WTC11 (cell line): Measurements from ENCODE around the gene NFXL1. TPM values are rescaled to one million over a fixed set of nuclear protein-coding genes. Genes with fewer than 3 reads are reported as not detected.

ENCODE experiments used
- ATAC-seq: fragments of 200-7000 bp; cut with Tn5 transposase; 2 replicates; pipeline ENCODE4 v1.10.0; 2021; ENCODE audit warnings: mild to moderate bottlenecking, moderate library complexity
- CTCF ChIA-PET: fragments of 300-600 bp; sonication (Branson Sonifier 250); formaldehyde crosslinking; loops from one replicate; lab custom pipeline; 2021; ENCODE audit warnings: antibody characterized with exemption; lab: Charles Lee
- POLR2A ChIA-PET: fragments of 350-600 bp; sonication (Branson Sonifier 250); formaldehyde crosslinking; loops from one replicate; lab custom pipeline; 2021; ENCODE audit warnings: antibody characterized with exemption; lab: Charles Lee
- DNase-seq: peaks from one replicate; pipeline ENCODE4 v3.0.0; 2021; ENCODE audit warnings: low spot score
- H3K27ac Mint-ChIP-seq: 2 replicates; pipeline ENCODE4 v1.8.0; 2021; ENCODE audit warnings: mixed read lengths
- H3K27me3 Mint-ChIP-seq: 2 replicates; pipeline ENCODE4 v1.8.0; 2021; ENCODE audit warnings: low read depth, mild to moderate bottlenecking, moderate library complexity, mixed read lengths
- H3K36me3 Mint-ChIP-seq: 2 replicates; pipeline ENCODE4 v1.8.0; 2021; ENCODE audit warnings: mixed read lengths
- H3K4me1 Mint-ChIP-seq: 2 replicates; pipeline ENCODE4 v1.8.0; 2022; ENCODE audit warnings: mixed read lengths
- H3K4me3 Mint-ChIP-seq: 2 replicates; pipeline ENCODE4 v1.8.0; 2021; ENCODE audit warnings: mild to moderate bottlenecking, moderate library complexity, mixed read lengths
- H3K9me3 Mint-ChIP-seq: 2 replicates; pipeline ENCODE4 v1.8.0; 2021; ENCODE audit warnings: mixed read lengths
- CREB1 ChIP-seq: sonication (generic); formaldehyde crosslinking; IDR thresholded peaks from 2 replicates; pipeline ENCODE4 v1.8.0; 2023; ENCODE audit warnings: mild to moderate bottlenecking, missing genetic modification reagents
- FOXP1 ChIP-seq: sonication (generic); formaldehyde crosslinking; IDR thresholded peaks from 2 replicates; pipeline ENCODE4 v1.8.0; 2022; ENCODE audit warnings: missing genetic modification reagents, mild to moderate bottlenecking, moderate library complexity, borderline replicate concordance
- GTF2I ChIP-seq: fragments of 250-450 bp; sonication (Bioruptor Pico); conservative IDR thresholded peaks from 2 replicates; pipeline ENCODE4 v1.4.0; 2021; ENCODE audit warnings: mild to moderate bottlenecking
- MYBL2 ChIP-seq: sonication (generic); formaldehyde crosslinking; IDR thresholded peaks from 2 replicates; pipeline ENCODE4 v1.8.1; 2023; ENCODE audit warnings: mild to moderate bottlenecking, moderate library complexity, missing genetic modification reagents
- NFYB ChIP-seq: sonication (generic); formaldehyde crosslinking; conservative IDR thresholded peaks from 2 replicates; pipeline ENCODE4 v1.8.0; 2022; ENCODE audit warnings: low read depth, missing genetic modification reagents
- NR1H2 ChIP-seq: sonication (generic); formaldehyde crosslinking; IDR thresholded peaks from 2 replicates; pipeline ENCODE4 v1.9.0; 2021; ENCODE audit warnings: mild to moderate bottlenecking, moderate library complexity, missing genetic modification reagents
- NR2C2 ChIP-seq: sonication (generic); formaldehyde crosslinking; IDR thresholded peaks from 2 replicates; pipeline ENCODE4 v1.8.0; 2022; ENCODE audit warnings: mild to moderate bottlenecking, missing genetic modification reagents
- SMAD4 ChIP-seq: sonication (generic); formaldehyde crosslinking; IDR thresholded peaks from 2 replicates; pipeline ENCODE4 v1.8.0; 2022; ENCODE audit warnings: mild to moderate bottlenecking, missing genetic modification reagents
- SOX15 ChIP-seq: fragments of 250-450 bp; sonication (Bioruptor Pico); IDR thresholded peaks from 2 replicates; pipeline ENCODE4 v1.9.0; 2021; ENCODE audit warnings: mild to moderate bottlenecking
- ZNF232 ChIP-seq: sonication (generic); formaldehyde crosslinking; IDR thresholded peaks from 2 replicates; pipeline ENCODE4 v1.8.0; 2022; ENCODE audit warnings: mild to moderate bottlenecking, missing genetic modification reagents
- ZNF423 ChIP-seq: fragments of 250-450 bp; sonication (Bioruptor Pico); IDR thresholded peaks from 2 replicates; pipeline ENCODE4 v2.1.2; 2022; ENCODE audit warnings: mild to moderate bottlenecking, moderate library complexity
- total RNA-seq: library from RNA; stranded (reverse); gene quantifications from 3 replicates; pipeline ENCODE4 v1.2.3, GENCODE V29; 2021
- TF ChIP-seq, protein P1 (sequence below): fragments of 250-450 bp; sonication (Bioruptor Pico); IDR thresholded peaks from 2 replicates; pipeline ENCODE4 v1.9.0; 2021; ENCODE audit warnings: mild to moderate bottlenecking
- TF ChIP-seq, protein P2 (sequence below): sonication (generic); formaldehyde crosslinking; IDR thresholded peaks from 2 replicates; pipeline ENCODE4 v1.8.1; 2023; ENCODE audit warnings: mild to moderate bottlenecking, moderate library complexity, missing genetic modification reagents
- TF ChIP-seq, protein P3 (sequence below): fragments of 250-450 bp; sonication (Bioruptor Pico); IDR thresholded peaks from 2 replicates; pipeline ENCODE4 v1.9.0; 2021; ENCODE audit warnings: mild to moderate bottlenecking, borderline replicate concordance
- TF ChIP-seq, protein P4 (sequence below): sonication (generic); formaldehyde crosslinking; IDR thresholded peaks from 2 replicates; pipeline ENCODE4 v1.8.0; 2023; ENCODE audit warnings: mild to moderate bottlenecking, missing genetic modification reagents
- TF ChIP-seq, protein P5 (sequence below): fragments of 250-450 bp; sonication (Bioruptor Pico); IDR thresholded peaks from 2 replicates; pipeline ENCODE4 v1.9.0; 2021; ENCODE audit warnings: mild to moderate bottlenecking
- TF ChIP-seq, protein P6 (sequence below): sonication (generic); formaldehyde crosslinking; IDR thresholded peaks from 2 replicates; pipeline ENCODE4 v1.8.1; 2023; ENCODE audit warnings: mild to moderate bottlenecking, missing genetic modification reagents
- TF ChIP-seq, protein P7 (sequence below): sonication (generic); formaldehyde crosslinking; conservative IDR thresholded peaks from 2 replicates; pipeline ENCODE4 v1.8.1; 2022; ENCODE audit warnings: mild to moderate bottlenecking, missing genetic modification reagents

The NFXL1 gene
- total RNA-seq, 1 experiment from 2014 or later, result 30.2 TPM

DNA sequence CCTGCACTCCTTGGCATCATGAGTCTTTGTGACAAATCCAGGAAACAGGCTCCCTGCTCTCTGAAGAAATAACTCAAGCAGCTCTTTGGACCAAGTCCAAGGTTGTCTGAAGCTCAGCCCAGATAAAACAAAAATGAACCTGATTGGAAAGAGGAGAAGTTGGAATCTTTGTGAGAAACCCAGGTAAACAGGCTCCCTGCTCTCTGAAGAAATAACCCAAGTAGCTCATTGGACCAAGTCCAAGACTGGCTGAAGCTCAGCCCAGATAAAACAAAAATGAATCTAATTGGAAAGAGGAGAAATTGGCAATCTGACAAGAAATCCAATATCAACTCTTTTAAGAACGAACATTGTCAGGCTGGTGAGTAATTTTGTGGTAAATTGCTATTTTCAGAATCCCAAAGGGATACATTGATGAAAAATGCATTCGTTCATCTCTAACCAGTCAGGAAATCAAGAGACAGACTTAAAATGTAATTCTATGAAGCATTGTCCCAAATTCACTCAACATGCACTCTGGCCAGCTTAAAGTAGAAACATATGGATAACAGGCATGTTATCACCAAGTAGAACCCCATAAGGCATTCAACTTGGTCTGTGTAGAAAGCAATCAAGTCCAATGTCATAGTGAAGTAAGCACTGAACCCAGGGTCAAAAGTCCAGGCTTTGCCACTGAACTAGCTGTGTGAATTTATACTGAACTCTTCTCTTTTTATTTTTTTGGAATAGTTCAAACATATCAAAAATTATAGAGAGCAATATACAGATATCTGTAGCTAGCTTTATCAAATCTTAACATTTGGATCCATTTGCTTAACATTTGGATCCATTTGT is 16.8 kb upstream of the NFXL1 start:
- POLR2A ChIA-PET, result interaction anchor here (0.6 kb wide), 1 partner anchor 620 kb away, joined by 10 read pairs; no protein-coding TSS in a partner anchor
- no peak for DNase-seq
- H3K27ac Mint-ChIP-seq, result no peak overlapping the region

DNA sequence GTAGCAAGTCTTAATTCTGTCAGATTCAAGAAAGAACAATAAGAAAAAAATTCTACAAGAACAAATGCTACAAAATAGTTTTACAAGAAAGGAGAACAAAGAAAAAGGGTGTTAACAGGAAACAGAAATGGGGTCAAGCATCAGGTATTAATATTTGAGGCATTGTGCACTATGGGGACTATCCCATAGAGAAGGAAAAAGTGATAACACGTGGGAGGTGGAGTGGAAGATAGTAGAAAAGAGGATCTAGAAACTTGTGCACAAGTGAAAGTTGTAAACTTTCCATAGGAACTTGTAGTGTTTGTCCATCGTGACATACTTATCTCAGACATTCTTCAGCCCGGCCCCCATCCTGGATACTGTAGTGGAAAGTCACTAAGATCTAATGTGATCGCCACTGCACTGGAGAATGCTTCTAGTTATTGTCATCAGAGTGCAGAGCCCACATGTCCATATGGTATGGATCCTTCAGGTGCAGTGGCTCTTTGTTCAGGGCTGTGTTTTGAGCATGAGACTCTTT is 15.4 kb upstream of the NFXL1 start:
- TF ChIP-seq SMAD4 (CRISPR knock-in tag), result no peak
- TF ChIP-seq, protein P1, sequence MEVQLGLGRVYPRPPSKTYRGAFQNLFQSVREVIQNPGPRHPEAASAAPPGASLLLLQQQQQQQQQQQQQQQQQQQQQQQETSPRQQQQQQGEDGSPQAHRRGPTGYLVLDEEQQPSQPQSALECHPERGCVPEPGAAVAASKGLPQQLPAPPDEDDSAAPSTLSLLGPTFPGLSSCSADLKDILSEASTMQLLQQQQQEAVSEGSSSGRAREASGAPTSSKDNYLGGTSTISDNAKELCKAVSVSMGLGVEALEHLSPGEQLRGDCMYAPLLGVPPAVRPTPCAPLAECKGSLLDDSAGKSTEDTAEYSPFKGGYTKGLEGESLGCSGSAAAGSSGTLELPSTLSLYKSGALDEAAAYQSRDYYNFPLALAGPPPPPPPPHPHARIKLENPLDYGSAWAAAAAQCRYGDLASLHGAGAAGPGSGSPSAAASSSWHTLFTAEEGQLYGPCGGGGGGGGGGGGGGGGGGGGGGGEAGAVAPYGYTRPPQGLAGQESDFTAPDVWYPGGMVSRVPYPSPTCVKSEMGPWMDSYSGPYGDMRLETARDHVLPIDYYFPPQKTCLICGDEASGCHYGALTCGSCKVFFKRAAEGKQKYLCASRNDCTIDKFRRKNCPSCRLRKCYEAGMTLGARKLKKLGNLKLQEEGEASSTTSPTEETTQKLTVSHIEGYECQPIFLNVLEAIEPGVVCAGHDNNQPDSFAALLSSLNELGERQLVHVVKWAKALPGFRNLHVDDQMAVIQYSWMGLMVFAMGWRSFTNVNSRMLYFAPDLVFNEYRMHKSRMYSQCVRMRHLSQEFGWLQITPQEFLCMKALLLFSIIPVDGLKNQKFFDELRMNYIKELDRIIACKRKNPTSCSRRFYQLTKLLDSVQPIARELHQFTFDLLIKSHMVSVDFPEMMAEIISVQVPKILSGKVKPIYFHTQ (CRISPR knock-in tag), result no peak
- TF ChIP-seq, protein P2, sequence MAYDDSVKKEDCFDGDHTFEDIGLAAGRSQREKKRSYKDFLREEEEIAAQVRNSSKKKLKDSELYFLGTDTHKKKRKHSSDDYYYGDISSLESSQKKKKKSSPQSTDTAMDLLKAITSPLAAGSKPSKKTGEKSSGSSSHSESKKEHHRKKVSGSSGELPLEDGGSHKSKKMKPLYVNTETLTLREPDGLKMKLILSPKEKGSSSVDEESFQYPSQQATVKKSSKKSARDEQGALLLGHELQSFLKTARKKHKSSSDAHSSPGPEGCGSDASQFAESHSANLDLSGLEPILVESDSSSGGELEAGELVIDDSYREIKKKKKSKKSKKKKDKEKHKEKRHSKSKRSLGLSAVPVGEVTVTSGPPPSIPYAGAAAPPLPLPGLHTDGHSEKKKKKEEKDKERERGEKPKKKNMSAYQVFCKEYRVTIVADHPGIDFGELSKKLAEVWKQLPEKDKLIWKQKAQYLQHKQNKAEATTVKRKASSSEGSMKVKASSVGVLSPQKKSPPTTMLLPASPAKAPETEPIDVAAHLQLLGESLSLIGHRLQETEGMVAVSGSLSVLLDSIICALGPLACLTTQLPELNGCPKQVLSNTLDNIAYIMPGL (CRISPR knock-in tag), result no peak
- TF ChIP-seq, protein P3, sequence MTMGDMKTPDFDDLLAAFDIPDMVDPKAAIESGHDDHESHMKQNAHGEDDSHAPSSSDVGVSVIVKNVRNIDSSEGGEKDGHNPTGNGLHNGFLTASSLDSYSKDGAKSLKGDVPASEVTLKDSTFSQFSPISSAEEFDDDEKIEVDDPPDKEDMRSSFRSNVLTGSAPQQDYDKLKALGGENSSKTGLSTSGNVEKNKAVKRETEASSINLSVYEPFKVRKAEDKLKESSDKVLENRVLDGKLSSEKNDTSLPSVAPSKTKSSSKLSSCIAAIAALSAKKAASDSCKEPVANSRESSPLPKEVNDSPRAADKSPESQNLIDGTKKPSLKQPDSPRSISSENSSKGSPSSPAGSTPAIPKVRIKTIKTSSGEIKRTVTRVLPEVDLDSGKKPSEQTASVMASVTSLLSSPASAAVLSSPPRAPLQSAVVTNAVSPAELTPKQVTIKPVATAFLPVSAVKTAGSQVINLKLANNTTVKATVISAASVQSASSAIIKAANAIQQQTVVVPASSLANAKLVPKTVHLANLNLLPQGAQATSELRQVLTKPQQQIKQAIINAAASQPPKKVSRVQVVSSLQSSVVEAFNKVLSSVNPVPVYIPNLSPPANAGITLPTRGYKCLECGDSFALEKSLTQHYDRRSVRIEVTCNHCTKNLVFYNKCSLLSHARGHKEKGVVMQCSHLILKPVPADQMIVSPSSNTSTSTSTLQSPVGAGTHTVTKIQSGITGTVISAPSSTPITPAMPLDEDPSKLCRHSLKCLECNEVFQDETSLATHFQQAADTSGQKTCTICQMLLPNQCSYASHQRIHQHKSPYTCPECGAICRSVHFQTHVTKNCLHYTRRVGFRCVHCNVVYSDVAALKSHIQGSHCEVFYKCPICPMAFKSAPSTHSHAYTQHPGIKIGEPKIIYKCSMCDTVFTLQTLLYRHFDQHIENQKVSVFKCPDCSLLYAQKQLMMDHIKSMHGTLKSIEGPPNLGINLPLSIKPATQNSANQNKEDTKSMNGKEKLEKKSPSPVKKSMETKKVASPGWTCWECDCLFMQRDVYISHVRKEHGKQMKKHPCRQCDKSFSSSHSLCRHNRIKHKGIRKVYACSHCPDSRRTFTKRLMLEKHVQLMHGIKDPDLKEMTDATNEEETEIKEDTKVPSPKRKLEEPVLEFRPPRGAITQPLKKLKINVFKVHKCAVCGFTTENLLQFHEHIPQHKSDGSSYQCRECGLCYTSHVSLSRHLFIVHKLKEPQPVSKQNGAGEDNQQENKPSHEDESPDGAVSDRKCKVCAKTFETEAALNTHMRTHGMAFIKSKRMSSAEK (CRISPR knock-in tag), result no peak
- no peak for TF ChIP-seq SOX15 (CRISPR knock-in tag)
- no peak for TF ChIP-seq ZNF423 (CRISPR knock-in tag)
- no peak for TF ChIP-seq ZNF232
- TF ChIP-seq, protein P4, sequence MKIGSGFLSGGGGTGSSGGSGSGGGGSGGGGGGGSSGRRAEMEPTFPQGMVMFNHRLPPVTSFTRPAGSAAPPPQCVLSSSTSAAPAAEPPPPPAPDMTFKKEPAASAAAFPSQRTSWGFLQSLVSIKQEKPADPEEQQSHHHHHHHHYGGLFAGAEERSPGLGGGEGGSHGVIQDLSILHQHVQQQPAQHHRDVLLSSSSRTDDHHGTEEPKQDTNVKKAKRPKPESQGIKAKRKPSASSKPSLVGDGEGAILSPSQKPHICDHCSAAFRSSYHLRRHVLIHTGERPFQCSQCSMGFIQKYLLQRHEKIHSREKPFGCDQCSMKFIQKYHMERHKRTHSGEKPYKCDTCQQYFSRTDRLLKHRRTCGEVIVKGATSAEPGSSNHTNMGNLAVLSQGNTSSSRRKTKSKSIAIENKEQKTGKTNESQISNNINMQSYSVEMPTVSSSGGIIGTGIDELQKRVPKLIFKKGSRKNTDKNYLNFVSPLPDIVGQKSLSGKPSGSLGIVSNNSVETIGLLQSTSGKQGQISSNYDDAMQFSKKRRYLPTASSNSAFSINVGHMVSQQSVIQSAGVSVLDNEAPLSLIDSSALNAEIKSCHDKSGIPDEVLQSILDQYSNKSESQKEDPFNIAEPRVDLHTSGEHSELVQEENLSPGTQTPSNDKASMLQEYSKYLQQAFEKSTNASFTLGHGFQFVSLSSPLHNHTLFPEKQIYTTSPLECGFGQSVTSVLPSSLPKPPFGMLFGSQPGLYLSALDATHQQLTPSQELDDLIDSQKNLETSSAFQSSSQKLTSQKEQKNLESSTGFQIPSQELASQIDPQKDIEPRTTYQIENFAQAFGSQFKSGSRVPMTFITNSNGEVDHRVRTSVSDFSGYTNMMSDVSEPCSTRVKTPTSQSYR (CRISPR knock-in tag), result no peak
- TF ChIP-seq GTF2I (CRISPR knock-in tag), result no peak
- TF ChIP-seq, protein P5, sequence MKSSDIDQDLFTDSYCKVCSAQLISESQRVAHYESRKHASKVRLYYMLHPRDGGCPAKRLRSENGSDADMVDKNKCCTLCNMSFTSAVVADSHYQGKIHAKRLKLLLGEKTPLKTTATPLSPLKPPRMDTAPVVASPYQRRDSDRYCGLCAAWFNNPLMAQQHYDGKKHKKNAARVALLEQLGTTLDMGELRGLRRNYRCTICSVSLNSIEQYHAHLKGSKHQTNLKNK (CRISPR knock-in tag), result no peak
- TF ChIP-seq FOXP1 (CRISPR knock-in tag), result no peak
- no peak for TF ChIP-seq NR1H2
- H3K27me3 Mint-ChIP-seq, result peaks cover 8% of the 10 kb centered on the region
- POLR2A ChIA-PET, result no interaction called here
- no peak overlapping the region for H3K27ac Mint-ChIP-seq
- H3K4me1 Mint-ChIP-seq, result peaks cover 6% of the 10 kb centered on the region; the same call in 1 of the 2 replicates
- peaks cover 5% of the 10 kb centered on the region; the same call in 1 of the 2 replicates for H3K9me3 Mint-ChIP-seq
- no peak overlapping the region for H3K4me3 Mint-ChIP-seq
- no peaks in the 10 kb centered on the region for H3K36me3 Mint-ChIP-seq
- CTCF ChIA-PET, result no interaction called here
- ATAC-seq (no peak), DNase-seq (no peak)

More for the DNA sequence above, 16.8 kb upstream of the NFXL1 start:
- no peaks in the 10 kb centered on the region for H3K27me3 Mint-ChIP-seq
- no peak overlapping the region for H3K4me3 Mint-ChIP-seq
- TF ChIP-seq, protein P6, sequence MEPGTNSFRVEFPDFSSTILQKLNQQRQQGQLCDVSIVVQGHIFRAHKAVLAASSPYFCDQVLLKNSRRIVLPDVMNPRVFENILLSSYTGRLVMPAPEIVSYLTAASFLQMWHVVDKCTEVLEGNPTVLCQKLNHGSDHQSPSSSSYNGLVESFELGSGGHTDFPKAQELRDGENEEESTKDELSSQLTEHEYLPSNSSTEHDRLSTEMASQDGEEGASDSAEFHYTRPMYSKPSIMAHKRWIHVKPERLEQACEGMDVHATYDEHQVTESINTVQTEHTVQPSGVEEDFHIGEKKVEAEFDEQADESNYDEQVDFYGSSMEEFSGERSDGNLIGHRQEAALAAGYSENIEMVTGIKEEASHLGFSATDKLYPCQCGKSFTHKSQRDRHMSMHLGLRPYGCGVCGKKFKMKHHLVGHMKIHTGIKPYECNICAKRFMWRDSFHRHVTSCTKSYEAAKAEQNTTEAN (CRISPR knock-in tag), result no peak
- TF ChIP-seq CREB1 (no peak), NR2C2 (CRISPR knock-in tag) (no peak), NFYB (no peak), MYBL2 (CRISPR knock-in tag) (no peak)
- TF ChIP-seq, protein P7, sequence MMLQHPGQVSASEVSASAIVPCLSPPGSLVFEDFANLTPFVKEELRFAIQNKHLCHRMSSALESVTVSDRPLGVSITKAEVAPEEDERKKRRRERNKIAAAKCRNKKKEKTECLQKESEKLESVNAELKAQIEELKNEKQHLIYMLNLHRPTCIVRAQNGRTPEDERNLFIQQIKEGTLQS (CRISPR knock-in tag), result no peak
- peaks cover 5% of the 10 kb centered on the region; the same call in 1 of the 2 replicates for H3K9me3 Mint-ChIP-seq
- H3K36me3 Mint-ChIP-seq, result no peaks in the 10 kb centered on the region
- H3K4me1 Mint-ChIP-seq, result peaks cover 6% of the 10 kb centered on the region; the same call in 1 of the 2 replicates
- ATAC-seq, result no peak
- CTCF ChIA-PET, result interaction anchor here (1.1 kb wide), 1 partner anchor 263 kb away, joined by 3 read pairs; no protein-coding TSS in a partner anchor
